22Rv1 (cell line): ENCODE results near the gene PATJ.

Experiments used
- CTCF ChIP-seq: fragments of 450-650 bp; IDR thresholded peaks from 2 replicates; pipeline ENCODE4 v1.5.1; 2017; ENCODE audit warnings: mild to moderate bottlenecking
- ZFX ChIP-seq: fragments of 450-650 bp; IDR thresholded peaks from 2 replicates; pipeline ENCODE4 v1.6.1; 2017; ENCODE audit warnings: antibody characterized with exemption, borderline replicate concordance

GRCh38 chr1:61892977-61893376 is 150.7 kb downstream of the PATJ start:
- TF ChIP-seq CTCF = no peak
- TF ChIP-seq ZFX = no peak
